ENCODE results near the gene TMEM232. TPM values are rescaled to one million over a fixed set of nuclear protein-coding genes. Genes with fewer than 3 reads are reported as not detected.

The TMEM232 gene
- polyA plus RNA-seq, 6 donors from 2014 or later = 0.73 to 1.8 (median 1.2) TPM; not detected in 2

- ATAC-seq (ENCODE audit: low read depth in 2 of 2) (no peak), DNase-seq (no peak)
- Mint-ChIP-seq H3K9me3 (peaks cover 0 to 7% (median 3%) of the 10 kb centered on the region in 7 donors), H3K27ac (peak overlapping the region in 1 of 6 donors; percentile 29), H3K36me3 (peaks cover 0 to 6% of the 10 kb centered on the region in 2 donors), H3K27me3 (peaks cover 0 to 3% (median 0%) of the 10 kb centered on the region in 3 donors), H3K4me1 (no peaks in the 10 kb centered on the region), H3K4me3 (no peak overlapping the region)
Observed at GRCh38 chr5:110634475-110634874, 92.0 kb downstream of the TMEM232 start.

DNA sequence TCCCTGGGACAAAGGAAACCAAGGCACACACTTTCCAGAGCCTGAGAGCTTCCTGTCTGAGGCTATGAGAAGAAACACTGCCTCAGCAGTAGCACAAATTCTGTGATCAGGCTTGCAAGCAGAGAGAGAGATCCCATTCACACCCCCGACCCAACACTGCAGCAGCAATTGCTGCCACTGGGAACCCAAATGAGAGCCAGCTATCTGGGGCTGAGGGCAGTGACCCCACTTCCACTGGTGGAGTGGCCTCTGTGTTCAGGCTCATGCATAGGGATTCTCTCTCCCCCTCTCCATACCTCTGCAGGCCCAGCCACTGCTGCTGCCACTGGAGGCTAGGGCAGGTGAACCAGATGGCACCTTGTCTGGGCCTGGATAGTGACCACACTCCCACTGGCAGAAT lies 95.2 kb downstream of the TMEM232 start:
- H3K4me3 Mint-ChIP-seq = no peak overlapping the region
- H3K9me3 Mint-ChIP-seq = peaks cover 0 to 7% (median 3%) of the 10 kb centered on the region in 7 donors
- ATAC-seq (ENCODE audit: low read depth in 2 of 2) (no peak), DNase-seq (no peak)
- no peak overlapping the region for H3K27ac Mint-ChIP-seq
- H3K4me1 Mint-ChIP-seq = no peaks in the 10 kb centered on the region
- peaks cover 0 to 6% of the 10 kb centered on the region in 2 donors for H3K36me3 Mint-ChIP-seq
- peaks cover 0 to 9% (median 6%) of the 10 kb centered on the region in 3 donors for H3K27me3 Mint-ChIP-seq

- Mint-ChIP-seq H3K36me3 (peaks cover 0 to 6% of the 10 kb centered on the region in 2 donors), H3K4me3 (no peak overlapping the region), H3K9me3 (peaks cover 0 to 7% (median 3%) of the 10 kb centered on the region in 7 donors), H3K27ac (no peak overlapping the region), H3K27me3 (peaks cover 0 to 9% (median 6%) of the 10 kb centered on the region in 3 donors), H3K4me1 (no peaks in the 10 kb centered on the region)
- no peak for DNase-seq
- no peak for ATAC-seq (ENCODE audit: low read depth in 2 of 2)
Observed at GRCh38 chr5:110630350-110630749, 96.1 kb downstream of the TMEM232 start.

- H3K4me3 Mint-ChIP-seq = no peak overlapping the region
- ATAC-seq (ENCODE audit: low read depth in 2 of 2) = no peak
- no peak overlapping the region for H3K27ac Mint-ChIP-seq
- H3K36me3 Mint-ChIP-seq = no peaks in the 10 kb centered on the region
- peaks cover 0 to 2% (median 0%) of the 10 kb centered on the region in 7 donors for H3K9me3 Mint-ChIP-seq
- H3K4me1 Mint-ChIP-seq = no peaks in the 10 kb centered on the region
- DNase-seq = peak; percentile 5
- peaks cover 0 to 9% (median 6%) of the 10 kb centered on the region in 3 donors for H3K27me3 Mint-ChIP-seq
Observed at GRCh38 chr5:110625376-110625999, 101.0 kb downstream of the TMEM232 start.

DNA sequence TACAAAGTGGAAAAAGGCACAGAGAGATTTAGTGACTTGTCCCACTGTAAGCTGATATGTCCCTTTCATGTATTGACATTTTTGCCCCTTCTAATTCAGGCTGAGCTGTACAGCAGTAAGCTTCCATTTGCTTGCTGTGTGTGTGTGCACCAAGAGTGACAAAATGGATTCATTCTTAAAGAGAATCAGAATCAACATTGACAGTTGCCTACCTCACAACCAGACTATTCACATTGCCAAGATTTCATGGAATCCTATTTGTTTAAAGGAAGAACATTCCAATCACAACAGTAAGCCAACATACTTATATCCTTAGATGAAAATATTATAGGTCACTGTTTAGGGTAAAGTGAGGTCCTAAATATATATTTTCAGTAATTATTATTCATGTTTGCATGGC lies 102.6 kb downstream of the TMEM232 start:
- Mint-ChIP-seq H3K4me1 (no peaks in the 10 kb centered on the region), H3K27me3 (peaks cover 0 to 9% (median 6%) of the 10 kb centered on the region in 3 donors), H3K27ac (no peak overlapping the region), H3K9me3 (peaks cover 0 to 2% (median 0%) of the 10 kb centered on the region in 7 donors), H3K36me3 (no peaks in the 10 kb centered on the region), H3K4me3 (no peak overlapping the region)
- ATAC-seq (ENCODE audit: low read depth in 2 of 2) = no peak
- DNase-seq = no peak

- H3K27ac Mint-ChIP-seq = no peak overlapping the region
Observed at GRCh38 chr5:110618941-110619340, 107.5 kb downstream of the TMEM232 start.

DNA sequence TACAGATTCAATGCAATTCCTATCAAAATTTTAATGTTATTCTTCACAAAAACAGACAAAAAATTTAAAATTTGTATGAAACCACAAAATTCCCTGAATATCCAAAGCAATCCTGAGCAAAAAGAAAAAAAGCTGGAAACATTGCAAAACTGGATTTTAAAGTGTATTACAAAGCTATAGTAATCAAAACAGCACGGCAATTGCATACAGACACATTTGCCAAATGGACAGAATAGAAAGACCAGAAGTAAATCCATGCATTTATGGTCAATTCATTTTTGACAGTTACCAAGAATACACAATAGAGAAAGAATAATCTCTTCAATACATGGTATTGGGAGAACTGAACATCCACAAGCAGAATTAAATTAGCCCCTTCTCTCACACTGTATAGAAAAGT lies 110.5 kb downstream of the TMEM232 start:
- ATAC-seq (ENCODE audit: low read depth in 2 of 2) (no peak), DNase-seq (no peak)
- Mint-ChIP-seq H3K27me3 (peaks cover 0 to 6% (median 0%) of the 10 kb centered on the region in 3 donors), H3K27ac (no peak overlapping the region), H3K4me3 (no peak overlapping the region), H3K36me3 (no peaks in the 10 kb centered on the region), H3K9me3 (peaks cover 0 to 13% (median 3%) of the 10 kb centered on the region in 7 donors), H3K4me1 (no peaks in the 10 kb centered on the region)

More at GRCh38 chr5:110618941-110619340, 107.5 kb downstream of the TMEM232 start:
- ATAC-seq (ENCODE audit: low read depth in 2 of 2) (no peak), DNase-seq (no peak)
- H3K9me3 Mint-ChIP-seq = peaks cover 0 to 13% (median 3%) of the 10 kb centered on the region in 7 donors
- H3K4me1 Mint-ChIP-seq = no peaks in the 10 kb centered on the region
- H3K36me3 Mint-ChIP-seq = no peaks in the 10 kb centered on the region
- H3K4me3 Mint-ChIP-seq = no peak overlapping the region
- no peaks in the 10 kb centered on the region for H3K27me3 Mint-ChIP-seq

GRCh38 chr5:110612794-110613247 lies 113.7 kb downstream of the TMEM232 start:
- Mint-ChIP-seq H3K9me3 (peaks cover 0 to 13% (median 3%) of the 10 kb centered on the region in 7 donors), H3K27ac (no peak overlapping the region), H3K36me3 (no peaks in the 10 kb centered on the region), H3K27me3 (peaks cover 0 to 6% (median 4%) of the 10 kb centered on the region in 3 donors), H3K4me3 (no peak overlapping the region), H3K4me1 (no peaks in the 10 kb centered on the region)
- ATAC-seq (ENCODE audit: low read depth in 2 of 2) (no peak), DNase-seq (no peak)

- H3K9me3 Mint-ChIP-seq = peaks cover 0 to 13% (median 3%) of the 10 kb centered on the region in 7 donors
Observed at GRCh38 chr5:110611817-110612216, 114.7 kb downstream of the TMEM232 start.

GRCh38 chr5:110594866-110595265 lies 131.6 kb downstream of the TMEM232 start:
- H3K27ac Mint-ChIP-seq = no peak overlapping the region
- no peak overlapping the region for H3K4me3 Mint-ChIP-seq
- H3K9me3 Mint-ChIP-seq = peaks cover 0 to 10% (median 4%) of the 10 kb centered on the region in 7 donors
- no peak for DNase-seq
- no peak for ATAC-seq (ENCODE audit: low read depth in 2 of 2)
- no peaks in the 10 kb centered on the region for H3K36me3 Mint-ChIP-seq
- peaks cover 0 to 2% (median 0%) of the 10 kb centered on the region in 3 donors for H3K27me3 Mint-ChIP-seq
- no peaks in the 10 kb centered on the region for H3K4me1 Mint-ChIP-seq

More at GRCh38 chr5:110611817-110612216, 114.7 kb downstream of the TMEM232 start:
- no peak for ATAC-seq (ENCODE audit: low read depth in 2 of 2)
- Mint-ChIP-seq H3K4me3 (no peak overlapping the region), H3K36me3 (no peaks in the 10 kb centered on the region), H3K4me1 (no peaks in the 10 kb centered on the region), H3K27ac (no peak overlapping the region), H3K27me3 (peaks cover 0 to 6% (median 4%) of the 10 kb centered on the region in 3 donors)
- DNase-seq = no peak

- no peak for DNase-seq
- Mint-ChIP-seq H3K36me3 (no peaks in the 10 kb centered on the region), H3K9me3 (peaks cover 0 to 3% (median 0%) of the 10 kb centered on the region in 7 donors), H3K4me3 (no peak overlapping the region), H3K27me3 (no peaks in the 10 kb centered on the region), H3K27ac (no peak overlapping the region), H3K4me1 (no peaks in the 10 kb centered on the region)
- no peak for ATAC-seq (ENCODE audit: low read depth in 2 of 2)
Observed at GRCh38 chr5:110590187-110590586, 136.3 kb downstream of the TMEM232 start.

DNA sequence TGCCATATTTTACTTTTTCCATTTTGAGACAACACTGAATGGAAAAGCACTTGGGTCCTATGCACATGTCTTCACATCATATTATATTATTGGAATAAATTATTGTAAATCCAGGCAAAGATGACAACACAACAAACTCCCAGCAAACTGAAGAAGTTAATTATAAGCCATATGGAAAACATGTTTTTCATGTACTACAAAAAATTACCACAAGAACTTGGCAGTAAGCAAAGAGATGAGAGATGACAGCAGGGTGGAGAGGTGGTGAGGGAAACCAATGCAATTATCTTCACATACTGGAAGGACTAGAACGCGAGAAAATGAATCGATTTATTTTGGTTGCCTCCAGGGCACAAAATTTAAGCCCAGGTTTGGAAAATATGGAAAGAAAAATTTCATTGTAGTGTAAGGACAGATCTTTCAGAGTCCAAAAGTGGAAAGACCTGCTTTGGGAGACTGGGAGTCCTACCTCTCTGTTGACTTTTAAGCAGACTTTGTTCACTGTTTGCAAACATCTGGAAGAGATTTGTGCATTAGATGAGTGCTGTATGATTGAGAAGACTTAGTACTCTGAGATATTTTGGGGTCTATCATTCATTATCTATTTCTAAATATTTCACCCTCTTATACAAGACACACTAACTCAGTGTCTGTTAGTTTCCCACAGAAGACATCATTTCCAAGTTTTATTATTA lies 138.0 kb downstream of the TMEM232 start:
- Mint-ChIP-seq H3K27ac (no peak overlapping the region), H3K4me3 (no peak overlapping the region), H3K27me3 (no peaks in the 10 kb centered on the region), H3K36me3 (no peaks in the 10 kb centered on the region), H3K4me1 (no peaks in the 10 kb centered on the region), H3K9me3 (peaks cover 0 to 2% (median 0%) of the 10 kb centered on the region in 7 donors)
- no peak for ATAC-seq (ENCODE audit: low read depth in 2 of 2)
- no peak for DNase-seq

- no peak overlapping the region for H3K27ac Mint-ChIP-seq
- no peak for DNase-seq
- no peaks in the 10 kb centered on the region for H3K4me1 Mint-ChIP-seq
- H3K36me3 Mint-ChIP-seq = no peaks in the 10 kb centered on the region
- H3K27me3 Mint-ChIP-seq = no peaks in the 10 kb centered on the region
- H3K9me3 Mint-ChIP-seq = peaks cover 0 to 10% (median 4%) of the 10 kb centered on the region in 7 donors
- no peak overlapping the region for H3K4me3 Mint-ChIP-seq
- ATAC-seq (ENCODE audit: low read depth in 2 of 2) = no peak
Observed at GRCh38 chr5:110580625-110581024, 145.8 kb downstream of the TMEM232 start.

- DNase-seq (no peak), ATAC-seq (ENCODE audit: low read depth in 2 of 2) (no peak)
- no peak overlapping the region for H3K4me3 Mint-ChIP-seq
- H3K9me3 Mint-ChIP-seq = peaks cover 0 to 10% (median 2%) of the 10 kb centered on the region in 7 donors
- H3K4me1 Mint-ChIP-seq = no peaks in the 10 kb centered on the region
- H3K36me3 Mint-ChIP-seq = no peaks in the 10 kb centered on the region
- no peak overlapping the region for H3K27ac Mint-ChIP-seq
- no peaks in the 10 kb centered on the region for H3K27me3 Mint-ChIP-seq
Observed at GRCh38 chr5:110572729-110573128, 153.7 kb downstream of the TMEM232 start.

All from naive B cell (primary cell).